Fibroblast of skin of left quadriceps (primary cell): Measurements from ENCODE around the gene FAAH2.
"Not testable (repeated sequence)": the region's sequence is repeated elsewhere in the genome, so short reads cannot be mapped to it uniquely, and the experiment has no call there.

Experiments
- DNase-seq, 2 experiments: peaks; one replicate each; pipeline ENCODE4 v3.0.0-alpha.2; 2013; ENCODE audit warnings: low read depth in 2 of 2

The FAAH2 gene

GRCh38 chrX:57380026-57380796 is 93.7 kb downstream of the FAAH2 start:
- DNase-seq: no peak

GRCh38 chrX:57394162-57394561 is 107.7 kb downstream of the FAAH2 start:
- DNase-seq: not testable (repeated sequence)

- DNase-seq: not testable (repeated sequence)
Observed at GRCh38 chrX:57403191-57403590, 116.7 kb downstream of the FAAH2 start.

- DNase-seq: no peak
Observed at GRCh38 chrX:57406149-57406548, 119.6 kb downstream of the FAAH2 start.

GRCh38 chrX:57417827-57418226 is 131.3 kb downstream of the FAAH2 start:
- DNase-seq: no peak

GRCh38 chrX:57422289-57422688 is 135.8 kb downstream of the FAAH2 start:
- DNase-seq: no peak

- DNase-seq: no peak
Observed at GRCh38 chrX:57422790-57423189, 136.3 kb downstream of the FAAH2 start.

GRCh38 chrX:57445076-57445475 is 158.6 kb downstream of the FAAH2 start:
- no peak for DNase-seq

GRCh38 chrX:57445832-57446231 is 159.3 kb downstream of the FAAH2 start:
- DNase-seq: no peak

- no peak for DNase-seq
Observed at GRCh38 chrX:57447856-57448255, 161.3 kb downstream of the FAAH2 start.

GRCh38 chrX:57451426-57452020 is 165.0 kb downstream of the FAAH2 start:
- no peak for DNase-seq

- no peak for DNase-seq
Observed at GRCh38 chrX:57453901-57454300, 167.4 kb downstream of the FAAH2 start.

- DNase-seq: no peak
Observed at GRCh38 chrX:57481514-57481913, 195.0 kb downstream of the FAAH2 start.

- no peak for DNase-seq
Observed at GRCh38 chrX:57516491-57516890, 230.0 kb downstream of the FAAH2 start.

GRCh38 chrX:57519578-57520118 is 233.1 kb downstream of the FAAH2 start:
- DNase-seq: no peak

GRCh38 chrX:57528670-57529255 is 242.3 kb downstream of the FAAH2 start:
- no peak for DNase-seq
